ENCODE data around the gene PDE11A. TPM values are rescaled to one million over a fixed set of nuclear protein-coding genes. Genes with fewer than 3 reads are reported as not detected.

The PDE11A gene
- total RNA-seq, 1 donor from 2014 or later, result 2.0 TPM

- Mint-ChIP-seq H3K4me1 (ENCODE audit: unreplicated experiment) (peaks cover 32% of the 10 kb centered on the region), H3K27ac (no peak overlapping the region), H3K4me3 (no peak overlapping the region), H3K36me3 (peaks cover 4% of the 10 kb centered on the region), H3K27me3 (peaks cover 7% of the 10 kb centered on the region), H3K9me3 (peaks cover 4% of the 10 kb centered on the region)
- DNase-seq (ENCODE audit: extremely low spot score, unreplicated experiment), result no peak
- TF ChIP-seq CTCF (conservative IDR thresholded peaks at IDR 0.05), result no peak
Measured at GRCh38 chr2:177675350-177675821, 397.2 kb downstream of the PDE11A start.

GRCh38 chr2:177673602-177674595, 398.7 kb downstream of the PDE11A start:
- peak; percentile 32 for TF ChIP-seq CTCF (conservative IDR thresholded peaks at IDR 0.05)
- no peak for DNase-seq (ENCODE audit: extremely low spot score, unreplicated experiment)
- no peak overlapping the region for H3K4me3 Mint-ChIP-seq
- H3K27me3 Mint-ChIP-seq, result peaks cover 7% of the 10 kb centered on the region
- H3K4me1 Mint-ChIP-seq (ENCODE audit: unreplicated experiment), result peaks cover 38% of the 10 kb centered on the region
- peaks cover 4% of the 10 kb centered on the region for H3K9me3 Mint-ChIP-seq
- peaks cover 4% of the 10 kb centered on the region for H3K36me3 Mint-ChIP-seq
- no peak overlapping the region for H3K27ac Mint-ChIP-seq

- Mint-ChIP-seq H3K27ac (no peak overlapping the region), H3K4me1 (ENCODE audit: unreplicated experiment) (peaks cover 41% of the 10 kb centered on the region), H3K4me3 (no peak overlapping the region), H3K27me3 (peaks cover 10% of the 10 kb centered on the region), H3K9me3 (peaks cover 4% of the 10 kb centered on the region), H3K36me3 (peaks cover 4% of the 10 kb centered on the region)
- DNase-seq (ENCODE audit: extremely low spot score, unreplicated experiment), result no peak
- TF ChIP-seq CTCF (conservative IDR thresholded peaks at IDR 0.05), result no peak
Measured at GRCh38 chr2:177671662-177672061, 400.9 kb downstream of the PDE11A start.

GRCh38 chr2:177670791-177671535, 401.6 kb downstream of the PDE11A start:
- H3K27ac Mint-ChIP-seq, result peak overlapping the region; percentile 6
- no peak for DNase-seq (ENCODE audit: extremely low spot score, unreplicated experiment)
- peaks cover 10% of the 10 kb centered on the region for H3K27me3 Mint-ChIP-seq
- TF ChIP-seq CTCF (conservative IDR thresholded peaks at IDR 0.05), result no peak
- peaks cover 37% of the 10 kb centered on the region for H3K4me1 Mint-ChIP-seq (ENCODE audit: unreplicated experiment)
- H3K9me3 Mint-ChIP-seq, result peaks cover 4% of the 10 kb centered on the region
- peak overlapping the region; percentile 26 for H3K4me3 Mint-ChIP-seq
- H3K36me3 Mint-ChIP-seq, result peaks cover 4% of the 10 kb centered on the region

GRCh38 chr2:177669625-177670330, 402.8 kb downstream of the PDE11A start:
- Mint-ChIP-seq H3K36me3 (peaks cover 4% of the 10 kb centered on the region), H3K4me1 (ENCODE audit: unreplicated experiment) (peaks cover 28% of the 10 kb centered on the region), H3K4me3 (no peak overlapping the region), H3K9me3 (peaks cover 4% of the 10 kb centered on the region), H3K27ac (no peak overlapping the region), H3K27me3 (peaks cover 7% of the 10 kb centered on the region)
- no peak for TF ChIP-seq CTCF (conservative IDR thresholded peaks at IDR 0.05)
- no peak for DNase-seq (ENCODE audit: extremely low spot score, unreplicated experiment)

All from type B pancreatic cell (in vitro differentiated cells).